AG09319 (cell line): Measurements from ENCODE around the gene SPG7.

ENCODE experiments used
- DNase-seq: peaks from one replicate; pipeline ENCODE4 v3.0.0-alpha.2; 2010; ENCODE audit warnings: low read depth; ENCODE audit errors: extremely low read depth
- TF ChIP-seq, protein P1 (sequence below): IDR thresholded peaks from 2 replicates; pipeline ENCODE4 v1.5.1; 2011; ENCODE audit warnings: low read depth, mild to moderate bottlenecking, inconsistent platforms, low read length, moderate library complexity

The SPG7 gene

DNA sequence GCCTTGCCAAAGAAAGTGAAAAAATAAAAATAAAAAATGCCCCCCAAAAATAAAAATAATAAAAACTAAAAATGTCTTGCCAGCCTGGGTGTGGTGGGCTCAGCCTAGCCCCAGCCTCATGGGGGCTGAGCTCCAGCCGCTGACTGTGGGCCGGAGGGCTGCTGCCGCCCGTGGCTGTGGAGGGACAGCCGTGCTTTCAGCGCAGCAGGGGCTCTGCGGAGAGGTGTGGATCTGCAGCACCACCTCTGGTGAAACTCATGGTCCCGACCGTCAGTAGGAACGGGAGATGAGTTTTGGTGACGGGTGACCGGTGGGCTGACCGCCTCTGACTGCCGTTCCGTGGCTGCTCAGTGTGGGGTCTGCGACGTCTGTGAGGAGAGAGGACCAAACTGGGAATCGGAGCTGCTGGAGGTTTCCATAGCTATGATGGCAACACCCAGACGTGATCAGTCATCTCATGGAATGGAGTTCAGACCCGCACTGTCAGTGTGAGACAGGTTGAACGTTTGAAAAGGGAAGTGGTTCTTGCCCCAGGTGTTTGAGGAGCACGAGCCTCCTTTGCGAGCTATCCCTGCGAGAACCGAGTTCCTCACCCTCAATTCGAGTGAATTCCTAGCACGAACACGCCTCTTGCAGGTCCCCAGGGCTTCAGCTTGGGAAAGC, 40.3 kb downstream of the SPG7 start:
- TF ChIP-seq, protein P1, sequence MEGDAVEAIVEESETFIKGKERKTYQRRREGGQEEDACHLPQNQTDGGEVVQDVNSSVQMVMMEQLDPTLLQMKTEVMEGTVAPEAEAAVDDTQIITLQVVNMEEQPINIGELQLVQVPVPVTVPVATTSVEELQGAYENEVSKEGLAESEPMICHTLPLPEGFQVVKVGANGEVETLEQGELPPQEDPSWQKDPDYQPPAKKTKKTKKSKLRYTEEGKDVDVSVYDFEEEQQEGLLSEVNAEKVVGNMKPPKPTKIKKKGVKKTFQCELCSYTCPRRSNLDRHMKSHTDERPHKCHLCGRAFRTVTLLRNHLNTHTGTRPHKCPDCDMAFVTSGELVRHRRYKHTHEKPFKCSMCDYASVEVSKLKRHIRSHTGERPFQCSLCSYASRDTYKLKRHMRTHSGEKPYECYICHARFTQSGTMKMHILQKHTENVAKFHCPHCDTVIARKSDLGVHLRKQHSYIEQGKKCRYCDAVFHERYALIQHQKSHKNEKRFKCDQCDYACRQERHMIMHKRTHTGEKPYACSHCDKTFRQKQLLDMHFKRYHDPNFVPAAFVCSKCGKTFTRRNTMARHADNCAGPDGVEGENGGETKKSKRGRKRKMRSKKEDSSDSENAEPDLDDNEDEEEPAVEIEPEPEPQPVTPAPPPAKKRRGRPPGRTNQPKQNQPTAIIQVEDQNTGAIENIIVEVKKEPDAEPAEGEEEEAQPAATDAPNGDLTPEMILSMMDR = no peak
- no peak for DNase-seq

DNA sequence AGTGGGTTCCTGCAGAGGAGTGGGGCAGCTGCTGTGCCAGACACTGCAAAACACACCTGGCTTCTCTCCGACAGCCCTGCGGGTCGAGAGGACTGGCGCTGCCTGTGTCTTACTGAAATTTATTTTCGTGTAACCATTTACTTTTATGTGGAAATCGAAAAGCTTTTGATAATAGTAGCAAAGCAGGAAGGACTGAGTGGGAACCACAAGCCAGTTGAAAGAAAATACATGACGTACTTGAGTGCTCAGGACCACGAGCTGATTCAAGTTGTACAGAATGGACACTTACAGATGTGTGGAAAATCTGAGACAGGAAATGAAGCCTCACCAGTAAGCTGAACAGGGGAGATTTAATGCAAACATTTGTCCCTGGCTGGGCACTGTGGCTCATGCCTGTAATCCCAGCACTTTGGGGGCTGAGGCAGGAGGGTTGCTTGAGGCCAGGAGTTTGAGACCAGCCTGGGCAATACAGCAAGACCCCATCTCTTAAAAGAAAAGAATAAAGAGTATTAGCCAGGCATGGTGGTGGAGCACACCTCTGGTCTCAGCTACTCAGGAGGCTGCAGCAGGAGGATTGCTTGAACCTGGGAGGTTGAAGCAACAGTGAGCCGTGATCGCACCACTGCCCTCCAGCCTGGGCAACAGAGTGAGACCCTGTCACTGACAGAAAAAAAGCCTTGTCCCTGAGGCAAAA, 41.0 kb downstream of the SPG7 start:
- TF ChIP-seq, protein P1 = no peak
- no peak for DNase-seq

DNA sequence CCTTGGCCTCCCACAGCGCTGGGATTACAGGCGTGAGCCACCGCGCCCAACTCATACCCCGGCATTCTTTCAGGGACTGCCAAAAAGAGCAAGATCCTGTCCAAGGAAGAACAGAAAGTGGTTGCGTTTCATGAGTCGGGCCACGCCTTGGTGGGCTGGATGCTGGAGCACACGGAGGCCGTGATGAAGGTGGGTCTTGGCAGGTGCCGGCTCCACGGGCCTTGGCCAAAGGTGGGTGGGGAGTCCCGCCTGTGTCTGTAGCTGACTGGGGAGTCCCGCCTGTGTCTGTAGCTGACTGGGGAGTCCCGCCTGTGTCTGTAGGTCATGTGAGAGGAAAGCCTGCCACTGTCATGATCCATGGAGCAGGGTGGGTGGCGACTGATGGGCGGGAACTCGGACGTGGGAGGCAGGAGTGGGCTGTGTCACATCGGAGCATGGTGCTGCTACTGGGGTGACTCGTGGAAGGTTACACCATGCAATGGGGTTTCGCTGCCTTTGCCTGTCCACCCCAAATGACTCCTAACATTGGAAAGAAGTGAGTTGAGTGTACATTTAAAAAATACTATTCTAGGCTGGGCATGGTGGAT, 42.3 kb downstream of the SPG7 start:
- no peak for DNase-seq
- TF ChIP-seq, protein P1 = no peak

DNA sequence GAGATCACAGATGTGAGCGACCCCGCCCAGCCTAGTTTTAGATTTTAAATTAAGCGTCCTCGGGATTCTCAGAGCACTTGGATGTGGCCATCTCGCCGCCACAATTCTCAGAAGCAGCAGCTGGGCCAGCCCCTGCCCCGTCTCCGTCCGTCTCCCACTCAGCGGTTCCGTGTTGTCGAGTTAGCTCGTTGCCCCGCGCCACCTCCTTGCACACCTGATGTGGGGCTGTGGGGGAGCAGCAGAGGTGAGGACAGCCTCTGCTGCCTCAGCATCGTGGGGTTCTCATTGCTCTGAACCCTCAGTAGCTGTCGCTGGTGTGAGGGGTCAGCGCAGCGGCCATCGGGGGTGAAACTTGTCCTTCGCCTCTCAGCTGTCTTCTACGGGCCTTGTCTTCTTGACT, 44.1 kb downstream of the SPG7 start:
- TF ChIP-seq, protein P1 = no peak
- no peak for DNase-seq

DNA sequence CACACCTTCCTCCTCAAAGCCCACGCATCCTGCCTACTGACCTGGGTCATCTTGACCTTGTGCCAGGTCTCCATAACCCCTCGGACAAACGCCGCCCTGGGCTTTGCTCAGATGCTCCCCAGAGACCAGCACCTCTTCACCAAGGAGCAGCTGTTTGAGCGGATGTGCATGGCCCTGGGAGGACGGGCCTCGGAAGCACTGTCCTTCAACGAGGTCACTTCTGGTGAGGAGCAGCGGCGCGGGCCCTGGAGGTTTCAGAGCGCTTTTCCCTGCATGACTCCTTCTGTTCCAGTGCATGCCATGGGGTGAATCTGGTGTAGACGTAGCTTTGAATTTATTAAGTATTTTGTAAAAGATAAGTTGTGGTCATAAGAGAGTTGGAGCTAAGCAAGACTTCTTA, 44.7 kb downstream of the SPG7 start:
- TF ChIP-seq, protein P1 = no peak
- no peak for DNase-seq

DNA sequence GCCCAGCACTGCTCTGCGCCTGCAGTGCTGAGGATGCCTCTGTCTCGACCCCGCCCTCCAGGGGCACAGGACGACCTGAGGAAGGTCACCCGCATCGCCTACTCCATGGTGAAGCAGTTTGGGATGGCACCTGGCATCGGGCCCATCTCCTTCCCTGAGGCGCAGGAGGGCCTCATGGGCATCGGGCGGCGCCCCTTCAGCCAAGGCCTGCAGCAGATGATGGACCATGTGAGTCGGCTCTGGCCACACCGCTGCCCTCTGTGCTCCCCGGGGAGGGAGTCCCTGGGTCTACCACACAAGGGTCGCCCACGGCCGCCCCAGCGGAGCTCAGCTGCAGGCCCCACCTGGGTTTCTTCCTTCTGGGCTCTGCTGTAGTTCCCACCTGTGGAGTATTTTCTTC, 45.5 kb downstream of the SPG7 start:
- no peak for DNase-seq
- TF ChIP-seq, protein P1 = no peak

DNA sequence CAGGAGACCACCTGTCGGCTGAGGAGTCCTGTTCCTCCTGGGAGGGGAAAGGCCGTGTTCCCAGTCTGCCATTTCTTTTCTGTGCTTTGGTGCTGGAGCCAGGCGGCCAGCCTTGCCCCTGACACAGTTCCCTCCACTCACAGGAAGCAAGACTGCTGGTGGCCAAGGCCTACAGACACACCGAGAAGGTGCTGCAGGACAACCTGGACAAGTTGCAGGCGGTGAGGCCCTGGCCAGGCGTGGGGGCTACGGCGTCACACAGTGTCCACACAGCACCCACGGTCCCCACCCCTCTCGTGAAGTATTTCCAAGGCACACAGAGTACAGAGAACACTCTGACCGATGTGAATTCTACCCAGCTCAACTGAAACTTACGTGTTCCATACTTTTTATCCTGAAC, 46.1 kb downstream of the SPG7 start:
- DNase-seq = no peak
- TF ChIP-seq, protein P1 = no peak
